ENCODE measurements around the gene SYS1.

DNA sequence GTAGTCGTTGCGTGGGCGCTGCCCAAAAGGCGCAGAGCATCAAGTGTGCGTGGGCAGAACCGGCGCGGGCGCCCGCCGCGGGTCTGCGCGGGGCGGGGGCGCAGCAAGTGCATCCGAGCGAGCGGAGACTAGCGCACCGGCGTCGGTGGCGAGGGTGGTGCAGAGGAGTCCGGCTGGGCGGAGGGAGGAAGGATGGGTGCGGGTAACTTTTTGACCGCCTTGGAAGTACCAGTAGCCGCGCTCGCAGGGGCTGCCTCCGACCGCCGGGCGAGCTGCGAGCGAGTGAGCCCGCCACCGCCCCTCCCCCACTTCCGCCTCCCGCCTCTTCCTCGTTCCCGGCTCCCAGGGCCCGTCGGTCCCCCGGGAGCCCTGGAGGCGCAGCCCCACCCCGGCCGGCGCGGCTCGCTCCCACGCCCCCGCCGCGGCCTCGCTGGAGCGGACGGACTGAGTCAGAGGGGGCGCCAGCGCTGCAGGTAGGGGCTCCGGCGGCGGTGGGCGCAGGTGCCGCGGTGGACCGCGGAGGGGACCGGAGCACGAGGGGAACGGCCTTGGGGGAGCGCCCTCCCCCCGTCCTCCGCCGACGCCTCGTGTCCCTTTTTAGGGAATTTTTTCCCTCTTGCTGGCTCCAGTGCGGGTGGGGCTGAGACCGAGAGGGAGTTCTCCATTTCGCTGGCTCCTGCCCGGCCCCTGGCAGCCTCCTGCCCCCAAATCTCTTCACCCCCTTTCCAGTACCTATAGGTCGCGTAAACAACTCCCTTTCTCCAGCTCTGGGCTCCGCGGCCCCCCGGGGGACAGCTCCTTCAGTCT lies 43.5 kb downstream of the SYS1 start:
- no peak for TF ChIP-seq EZH2phosphoT487 (IDR thresholded peaks at IDR 0.05; ENCODE audit: borderline replicate concordance)
- TF ChIP-seq, protein P1, sequence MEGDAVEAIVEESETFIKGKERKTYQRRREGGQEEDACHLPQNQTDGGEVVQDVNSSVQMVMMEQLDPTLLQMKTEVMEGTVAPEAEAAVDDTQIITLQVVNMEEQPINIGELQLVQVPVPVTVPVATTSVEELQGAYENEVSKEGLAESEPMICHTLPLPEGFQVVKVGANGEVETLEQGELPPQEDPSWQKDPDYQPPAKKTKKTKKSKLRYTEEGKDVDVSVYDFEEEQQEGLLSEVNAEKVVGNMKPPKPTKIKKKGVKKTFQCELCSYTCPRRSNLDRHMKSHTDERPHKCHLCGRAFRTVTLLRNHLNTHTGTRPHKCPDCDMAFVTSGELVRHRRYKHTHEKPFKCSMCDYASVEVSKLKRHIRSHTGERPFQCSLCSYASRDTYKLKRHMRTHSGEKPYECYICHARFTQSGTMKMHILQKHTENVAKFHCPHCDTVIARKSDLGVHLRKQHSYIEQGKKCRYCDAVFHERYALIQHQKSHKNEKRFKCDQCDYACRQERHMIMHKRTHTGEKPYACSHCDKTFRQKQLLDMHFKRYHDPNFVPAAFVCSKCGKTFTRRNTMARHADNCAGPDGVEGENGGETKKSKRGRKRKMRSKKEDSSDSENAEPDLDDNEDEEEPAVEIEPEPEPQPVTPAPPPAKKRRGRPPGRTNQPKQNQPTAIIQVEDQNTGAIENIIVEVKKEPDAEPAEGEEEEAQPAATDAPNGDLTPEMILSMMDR (conservative IDR thresholded peaks at IDR 0.05; ENCODE audit: low read length) = 0 out of 2 replicates have a peak, but pooled peaks have one; percentile 8

Data from Loucy (cell line).